Neuronal stem cell (in vitro differentiated cells): ENCODE data around the gene HMGN1.

ENCODE experiments used
- DNase-seq: peaks from one replicate; pipeline ENCODE4 v3.0.0-alpha.2; 2013; ENCODE audit warnings: low spot score
- H2AFZ ChIP-seq: one replicate; pipeline ENCODE4 v1.6.1; 2013; ENCODE audit warnings: mild to moderate bottlenecking, low read length, inconsistent platforms
- H2AK5ac ChIP-seq: 2 replicates; pipeline ENCODE4 v1.6.1; 2013; ENCODE audit warnings: low read depth, mild to moderate bottlenecking, inconsistent platforms, low read length, moderate library complexity, mixed read lengths
- H2BK120ac ChIP-seq: 2 replicates; pipeline ENCODE4 v1.6.1; 2013; ENCODE audit warnings: low read depth, mild to moderate bottlenecking, inconsistent platforms, low read length, moderate library complexity, mixed read lengths
- H2BK12ac ChIP-seq: one replicate; pipeline ENCODE4 v1.6.1; 2013; ENCODE audit warnings: low read length, inconsistent platforms
- H2BK15ac ChIP-seq: 2 replicates; pipeline ENCODE4 v1.6.1; 2013; ENCODE audit warnings: mild to moderate bottlenecking, low read length, inconsistent platforms, mixed read lengths
- H2BK5ac ChIP-seq: one replicate; pipeline ENCODE4 v1.6.1; 2013; ENCODE audit warnings: inconsistent platforms, mild to moderate bottlenecking, low read length, moderate library complexity
- H3K14ac ChIP-seq: one replicate; pipeline ENCODE4 v1.6.1; 2013; ENCODE audit warnings: low read length, inconsistent platforms
- H3K18ac ChIP-seq: 2 replicates; pipeline ENCODE4 v1.6.1; 2013; ENCODE audit warnings: low read length, inconsistent platforms
- H3K23ac ChIP-seq: 2 replicates; pipeline ENCODE4 v1.6.1; 2013; ENCODE audit warnings: low read depth, mild to moderate bottlenecking, mixed read lengths, low read length, inconsistent platforms; ENCODE audit not compliant: poor library complexity
- H3K27ac ChIP-seq: replicated peaks from 3 replicates; pipeline ENCODE4 v1.5.1; 2013; ENCODE audit warnings: low read length, inconsistent platforms
- H3K27me3 ChIP-seq, 3 experiments: 2 replicates each; pipeline ENCODE4 v1.6.1; 2013; ENCODE audit warnings: low read length in 3 of 3, mild to moderate bottlenecking in 2 of 3, inconsistent platforms in 1 of 3, low read depth in 1 of 3, mixed read lengths in 1 of 3, moderate library complexity in 1 of 3; ENCODE audit not compliant: control insufficient read depth in 3 of 3, insufficient read depth in 3 of 3
- H3K36me3 ChIP-seq, 2 donors: replicated peaks in 1 of 2; 2 replicates each; pipeline ENCODE4 v1.6.1; 2013; ENCODE audit warnings: low read length in 2 of 2; ENCODE audit not compliant: control insufficient read depth in 2 of 2, insufficient read depth in 2 of 2
- H3K4ac ChIP-seq: 2 replicates; pipeline ENCODE4 v1.6.1; 2013; ENCODE audit warnings: inconsistent platforms, mild to moderate bottlenecking, low read length, moderate library complexity
- H3K4me1 ChIP-seq, 2 donors: 1 replicate in 1 of 2; 2 replicates in 1 of 2; pipeline ENCODE4 v1.6.1; 2013; ENCODE audit warnings: low read length in 2 of 2, low read depth in 1 of 2; ENCODE audit not compliant: control insufficient read depth in 2 of 2, insufficient read depth in 1 of 2
- H3K4me2 ChIP-seq: one replicate; pipeline ENCODE4 v1.6.1; 2013; ENCODE audit warnings: mild to moderate bottlenecking, low read length, inconsistent platforms; ENCODE audit not compliant: insufficient read depth, poor library complexity, severe bottlenecking
- H3K4me3 ChIP-seq, 2 donors: 2 replicates each; pipeline ENCODE4 v1.5.1; 2013; ENCODE audit warnings: low read length in 2 of 2, mild to moderate bottlenecking in 2 of 2, inconsistent platforms in 1 of 2, moderate library complexity in 1 of 2
- H3K79me1 ChIP-seq: one replicate; pipeline ENCODE4 v1.6.1; 2013; ENCODE audit warnings: low read depth, mild to moderate bottlenecking, inconsistent platforms, low read length, moderate library complexity
- H3K9ac ChIP-seq: one replicate; pipeline ENCODE4 v1.6.1; 2013; ENCODE audit warnings: mild to moderate bottlenecking, low read depth, low read length, inconsistent platforms; ENCODE audit not compliant: poor library complexity
- H3K9me3 ChIP-seq, 2 donors: replicated peaks in 1 of 2; 2 replicates each; pipeline versions ENCODE3 to v1.6.1; 2013; ENCODE audit warnings: low read length in 2 of 2, mild to moderate bottlenecking in 2 of 2, inconsistent platforms in 1 of 2, low read depth in 1 of 2, mixed read lengths in 1 of 2, moderate library complexity in 1 of 2; ENCODE audit not compliant: control insufficient read depth in 2 of 2, insufficient read depth in 1 of 2
- H4K8ac ChIP-seq: one replicate; pipeline ENCODE4 v1.6.1; 2013; ENCODE audit warnings: low read depth, mild to moderate bottlenecking, inconsistent platforms, low read length, moderate library complexity
- H4K91ac ChIP-seq: one replicate; pipeline ENCODE4 v1.6.1; 2013; ENCODE audit warnings: low read length, low read depth, mild to moderate bottlenecking, inconsistent platforms; ENCODE audit not compliant: poor library complexity
- WGBS, 2 donors: extraction: QIAGEN DNeasy Blood & Tissue Kit; methylation state at CpG; one replicate each; pipeline ENCODE4 v1.1.7; 2013; ENCODE audit warnings: missing lambda C conversion rate in 2 of 2, mixed read lengths in 1 of 2; ENCODE audit not compliant: insufficient read length in 2 of 2, insufficient replicate concordance in 1 of 2; ENCODE audit errors: extremely low coverage in 2 of 2; 5-methylcytosine and 5-hydroxymethylcytosine counted together

HMGN1 gene

DNA sequence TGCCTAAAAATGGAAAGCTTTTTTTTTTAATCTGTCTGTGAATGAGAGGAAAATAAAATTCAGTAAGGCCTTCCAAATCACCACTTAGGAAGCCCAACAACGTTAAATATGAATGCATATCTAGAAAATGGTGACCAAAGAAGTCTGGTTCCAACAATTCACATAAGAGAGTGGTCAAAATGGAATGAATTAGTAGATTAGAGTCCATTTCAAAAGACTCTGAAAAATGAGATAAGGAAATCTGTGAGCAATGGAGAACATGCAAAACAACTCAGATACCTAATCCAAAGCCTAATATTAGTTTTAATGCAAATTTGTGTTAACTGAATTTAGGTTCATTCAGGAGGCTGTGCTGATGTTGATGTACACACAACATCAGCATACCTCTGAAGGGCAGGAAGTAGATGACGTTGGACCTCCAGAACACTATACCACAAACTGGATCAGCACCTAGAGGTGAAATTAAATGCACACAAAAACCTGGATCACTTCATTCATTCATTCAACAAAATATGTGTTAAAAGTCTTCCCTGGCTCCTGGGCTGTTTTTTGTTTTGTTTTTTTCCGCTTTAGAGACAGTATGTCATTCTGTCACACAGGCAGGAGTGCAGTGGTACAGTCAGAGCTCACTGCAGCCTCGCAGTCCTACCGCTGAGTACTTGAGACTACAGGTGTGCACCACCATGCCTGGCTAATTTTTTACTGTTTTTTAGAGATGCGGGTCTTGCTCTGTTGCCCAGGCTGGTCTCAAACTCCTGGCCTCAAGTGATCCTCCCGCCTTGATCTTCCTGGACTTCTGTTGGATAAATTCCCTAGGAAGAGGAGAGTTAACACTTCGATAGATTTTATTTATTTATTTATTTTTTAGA, 30.6 kb downstream of the HMGN1 start:
- Histone ChIP-seq H3K14ac (no peak overlapping the region), H2BK5ac (no peak overlapping the region), H3K9me3 (no peaks in the 10 kb centered on the region), H3K27ac (no peak overlapping the region), H2BK12ac (no peak overlapping the region), H3K4me2 (no peak overlapping the region), H2BK120ac (no peak overlapping the region), H3K27me3 (no peaks in the 10 kb centered on the region), H3K79me1 (no peaks in the 10 kb centered on the region), H2BK15ac (no peak overlapping the region), H3K4me3 (no peak overlapping the region), H3K18ac (no peak overlapping the region), H3K4me1 (peaks cover 2 to 5% of the 10 kb centered on the region in 2 donors), H4K8ac (no peak overlapping the region), H3K9ac (no peak overlapping the region), H3K36me3 (no peaks in the 10 kb centered on the region), H2AK5ac (no peak overlapping the region), H3K23ac (no peak overlapping the region), H3K4ac (no peak overlapping the region), H2AFZ (no peak overlapping the region), H4K91ac (no peak overlapping the region)
- DNase-seq = no peak
- no CpG with 5 or more reads among the region's 8 CpGs for WGBS, 2 donors

DNA sequence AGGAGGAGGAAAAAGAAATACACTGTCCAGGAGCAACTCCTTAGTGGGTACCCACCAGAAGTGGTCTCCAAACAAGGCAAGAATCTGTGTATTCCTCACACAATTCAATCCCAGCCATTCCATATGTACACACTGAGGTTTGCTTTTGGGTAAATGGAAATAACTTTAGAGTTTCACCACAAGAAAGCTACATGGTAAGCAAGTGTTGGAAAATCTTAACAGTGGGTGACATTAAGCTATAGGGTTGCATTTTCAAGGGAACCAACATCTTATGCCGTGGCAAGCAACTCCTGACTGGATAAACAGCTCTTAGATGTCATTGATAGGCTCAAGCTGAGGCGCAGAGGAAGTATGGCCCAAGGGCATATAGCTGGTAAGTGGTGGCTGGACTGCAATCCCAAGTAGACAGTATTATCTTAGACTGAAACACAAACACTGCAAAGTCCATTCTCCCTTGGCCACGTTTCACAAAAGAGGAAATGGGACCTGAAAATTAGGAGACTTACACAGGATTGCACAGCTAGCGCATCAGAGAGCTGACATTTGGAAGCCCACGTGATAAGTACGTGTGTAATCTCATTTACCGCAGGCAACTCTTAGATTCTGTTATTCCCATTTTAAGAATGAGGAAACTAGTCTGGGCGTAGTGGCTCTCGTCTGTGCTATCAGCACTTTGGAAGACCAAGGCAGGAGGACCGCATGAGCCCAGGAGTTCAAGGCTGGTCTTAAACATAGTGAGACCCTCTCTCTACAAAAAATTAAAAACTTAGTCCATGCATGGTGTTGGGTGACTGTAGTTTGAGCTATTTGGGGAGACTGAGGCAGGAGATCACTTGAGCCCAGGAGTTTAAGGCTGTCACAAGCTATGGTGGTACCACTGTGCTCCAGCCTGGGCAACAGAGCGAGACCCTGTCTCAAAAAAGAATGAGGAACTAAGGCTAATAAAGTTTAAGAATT, 31.5 kb downstream of the HMGN1 start:
- WGBS, 2 donors = no CpG with 5 or more reads among the region's 11 CpGs
- Histone ChIP-seq H2BK12ac (no peak overlapping the region), H3K9ac (no peak overlapping the region), H3K9me3 (no peaks in the 10 kb centered on the region), H3K36me3 (no peaks in the 10 kb centered on the region), H2AK5ac (no peak overlapping the region), H2AFZ (no peak overlapping the region), H2BK15ac (no peak overlapping the region), H3K4me2 (no peak overlapping the region), H3K4ac (no peak overlapping the region), H4K91ac (no peak overlapping the region), H3K14ac (no peak overlapping the region), H3K4me3 (no peak overlapping the region), H4K8ac (no peak overlapping the region), H3K79me1 (peaks cover 2% of the 10 kb centered on the region), H2BK120ac (no peak overlapping the region), H3K18ac (no peak overlapping the region), H3K4me1 (peaks cover 2 to 5% of the 10 kb centered on the region in 2 donors), H2BK5ac (no peak overlapping the region), H3K23ac (no peak overlapping the region), H3K27me3 (no peaks in the 10 kb centered on the region), H3K27ac (no peak overlapping the region)
- no peak for DNase-seq

GRCh38 chr21:39316729-39317128, 32.2 kb downstream of the HMGN1 start:
- H3K23ac ChIP-seq = no peak overlapping the region
- no peak overlapping the region for H2BK15ac ChIP-seq
- H4K8ac ChIP-seq = no peak overlapping the region
- H2AFZ ChIP-seq = no peak overlapping the region
- H3K14ac ChIP-seq = no peak overlapping the region
- H3K9ac ChIP-seq = no peak overlapping the region
- H3K4me3 ChIP-seq = no peak overlapping the region
- H2BK120ac ChIP-seq = no peak overlapping the region
- H3K79me1 ChIP-seq = peaks cover 2% of the 10 kb centered on the region
- no CpG with 5 or more reads among the region's 6 CpGs for WGBS, 2 donors
- no peak overlapping the region for H3K4me2 ChIP-seq
- H3K27ac ChIP-seq = no peak overlapping the region
- peaks cover 2 to 9% of the 10 kb centered on the region in 2 donors for H3K4me1 ChIP-seq
- H3K18ac ChIP-seq = no peak overlapping the region
- H3K9me3 ChIP-seq = no peaks in the 10 kb centered on the region
- no peak overlapping the region for H2BK5ac ChIP-seq
- no peak overlapping the region for H4K91ac ChIP-seq
- H3K27me3 ChIP-seq = no peaks in the 10 kb centered on the region
- H3K4ac ChIP-seq = no peak overlapping the region
- H2BK12ac ChIP-seq = no peak overlapping the region
- DNase-seq = no peak
- H2AK5ac ChIP-seq = no peak overlapping the region
- peaks cover 0 to 5% of the 10 kb centered on the region in 2 donors for H3K36me3 ChIP-seq
